Measurements from ENCODE around the gene ABHD5.

GRCh38 chr3:43699864-43700263, 9.1 kb downstream of the ABHD5 start:
- TF ChIP-seq ZNF557 (CRISPR knock-in tag; IDR thresholded peaks at IDR 0.05), result no peak
- no peak for TF ChIP-seq ZNF382 (CRISPR knock-in tag; IDR thresholded peaks at IDR 0.05; ENCODE audit: borderline replicate concordance)
- TF ChIP-seq, protein P1, sequence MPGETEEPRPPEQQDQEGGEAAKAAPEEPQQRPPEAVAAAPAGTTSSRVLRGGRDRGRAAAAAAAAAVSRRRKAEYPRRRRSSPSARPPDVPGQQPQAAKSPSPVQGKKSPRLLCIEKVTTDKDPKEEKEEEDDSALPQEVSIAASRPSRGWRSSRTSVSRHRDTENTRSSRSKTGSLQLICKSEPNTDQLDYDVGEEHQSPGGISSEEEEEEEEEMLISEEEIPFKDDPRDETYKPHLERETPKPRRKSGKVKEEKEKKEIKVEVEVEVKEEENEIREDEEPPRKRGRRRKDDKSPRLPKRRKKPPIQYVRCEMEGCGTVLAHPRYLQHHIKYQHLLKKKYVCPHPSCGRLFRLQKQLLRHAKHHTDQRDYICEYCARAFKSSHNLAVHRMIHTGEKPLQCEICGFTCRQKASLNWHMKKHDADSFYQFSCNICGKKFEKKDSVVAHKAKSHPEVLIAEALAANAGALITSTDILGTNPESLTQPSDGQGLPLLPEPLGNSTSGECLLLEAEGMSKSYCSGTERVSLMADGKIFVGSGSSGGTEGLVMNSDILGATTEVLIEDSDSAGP (CRISPR knock-in tag; IDR thresholded peaks at IDR 0.05; ENCODE audit: borderline replicate concordance), result no peak
- TF ChIP-seq HNRNPL (IDR thresholded peaks at IDR 0.05; ENCODE audit: low read depth, low read length), result no peak
- TF ChIP-seq ZNF570 (CRISPR knock-in tag; IDR thresholded peaks at IDR 0.05; ENCODE audit: borderline replicate concordance), result no peak
- no peak for TF ChIP-seq MXI1 (IDR thresholded peaks at IDR 0.05; ENCODE audit: borderline replicate concordance, low read depth, low read length)
- no peak for TF ChIP-seq POLR2A (IDR thresholded peaks at IDR 0.05; ENCODE audit: insufficient read depth in 1 of 2, low read depth in 2 of 2, low read length in 2 of 2)
- no peak for TF ChIP-seq TSC22D2 (CRISPR knock-in tag; IDR thresholded peaks at IDR 0.05; ENCODE audit: borderline replicate concordance)

Measured in HepG2 (cell line).